T-cell (primary cell): ENCODE results near the gene TBX10. TPM values are rescaled to one million over a fixed set of nuclear protein-coding genes. Genes with fewer than 3 reads are reported as not detected.
A peak's percentile ranks its signal among the peaks of the same experiment; 100 is the strongest.
"Not testable (repeated sequence)": the region's sequence is repeated elsewhere in the genome, so short reads cannot be mapped to it uniquely, and the experiment has no call there.

Experiments used
- ATAC-seq, 4 experiments: fragments of 200-7000 bp in 3 of 4; fragments of 150-1000 bp in 1 of 4; cut with Tn5 transposase; replicated peaks in 1 of 4; 1 replicate in 3 of 4; 2 replicates in 1 of 4; pipeline ENCODE4 v1.10.0; 2021; ENCODE audit warnings: moderate library complexity in 3 of 4, mild to moderate bottlenecking in 2 of 4, moderate number of reproducible peaks in 1 of 4
- CTCF ChIA-PET, 2 donors: fragments of 300-600 bp; sonication (Branson Sonifier 250); formaldehyde crosslinking; loops; one replicate each; lab custom pipeline; 2022; ENCODE audit warnings: antibody characterized with exemption in 2 of 2; lab: Charles Lee
- POLR2A ChIA-PET, 2 donors: fragments of 300-600 bp; sonication (Branson Sonifier 250); formaldehyde crosslinking; loops; one replicate each; lab custom pipeline; 2022; ENCODE audit warnings: antibody characterized with exemption in 2 of 2; lab: Charles Lee
- DNase-seq, 35 experiments: peaks; one replicate each; pipeline versions ENCODE4 v3.0.0 to v3.0.0-alpha.2; 2013 to 2023
- H3K27ac ChIP-seq: one replicate; pipeline ENCODE4 v1.5.1; 2013; ENCODE audit warnings: low read length
- H3K27me3 ChIP-seq, 2 experiments: replicated peaks in 1 of 2; 1 replicate in 1 of 2; 2 replicates in 1 of 2; pipeline versions ENCODE4 v1.6.1 to v1.7.0; 2013; ENCODE audit warnings: low read length in 1 of 2, mixed read lengths in 1 of 2; ENCODE audit not compliant: control insufficient read depth in 2 of 2, insufficient read depth in 2 of 2; ENCODE audit errors: extremely low read depth in 1 of 2
- H3K36me3 ChIP-seq, 2 donors: 1 replicate in 1 of 2; 2 replicates in 1 of 2; pipeline versions ENCODE4 v1.6.1 to v1.7.0; 2013; ENCODE audit warnings: low read length in 1 of 2; ENCODE audit not compliant: control insufficient read depth in 2 of 2, insufficient read depth in 1 of 2; ENCODE audit errors: extremely low read depth in 1 of 2
- H3K4me1 ChIP-seq, 2 experiments: 1 replicate in 1 of 2; 2 replicates in 1 of 2; pipeline versions ENCODE4 v1.6.1 to v1.7.0; 2013; ENCODE audit warnings: low read length in 2 of 2, mixed read lengths in 1 of 2; ENCODE audit not compliant: insufficient read depth in 2 of 2, control insufficient read depth in 1 of 2; ENCODE audit errors: extremely low read depth in 1 of 2
- H3K4me3 ChIP-seq, 2 donors: 1 replicate in 1 of 2; 2 replicates in 1 of 2; pipeline versions ENCODE4 v1.5.1 to v1.7.0; 2013; ENCODE audit warnings: mild to moderate bottlenecking in 2 of 2, low read length in 1 of 2, moderate library complexity in 1 of 2; ENCODE audit not compliant: control insufficient read depth in 1 of 2; ENCODE audit errors: extremely low read depth in 1 of 2
- H3K9me3 ChIP-seq: 2 replicates; pipeline ENCODE4 v1.7.0; 2013
- H3K27ac Mint-ChIP-seq, 2 donors: one replicate each; pipeline ENCODE4 v1.8.0; 2020 to 2021; ENCODE audit warnings: mild to moderate bottlenecking in 2 of 2, mixed read lengths in 2 of 2
- H3K27me3 Mint-ChIP-seq, 2 donors: one replicate each; pipeline ENCODE4 v1.8.0; 2021 to 2022; ENCODE audit warnings: mixed read lengths in 2 of 2
- H3K36me3 Mint-ChIP-seq: one replicate; pipeline ENCODE4 v1.8.0; 2021; ENCODE audit warnings: mixed read lengths
- H3K4me1 Mint-ChIP-seq, 3 donors: one replicate each; pipeline ENCODE4 v1.8.0; 2020 to 2022; ENCODE audit warnings: mixed read lengths in 3 of 3, mild to moderate bottlenecking in 1 of 3
- H3K4me3 Mint-ChIP-seq, 3 donors: one replicate each; pipeline ENCODE4 v1.8.0; 2020 to 2022; ENCODE audit warnings: mild to moderate bottlenecking in 3 of 3, mixed read lengths in 3 of 3, moderate library complexity in 3 of 3
- H3K9me3 Mint-ChIP-seq, 3 donors: one replicate each; pipeline ENCODE4 v1.8.0; 2020 to 2022; ENCODE audit warnings: mixed read lengths in 3 of 3
- WGBS: methylation state at CpG from one replicate; pipeline ENCODE4 v1.1.5; 2013; ENCODE audit warnings: missing lambda C conversion rate; ENCODE audit not compliant: insufficient coverage; 5-methylcytosine and 5-hydroxymethylcytosine counted together
- total RNA-seq, 35 experiments: library from RNA in 6 of 35; stranded (reverse) in 6 of 35; fragments of 120-200 nt in 1 of 35; gene quantifications; one replicate each; pipeline versions ENCODE4 v1.2.1 to v1.2.4 and lab custom pipeline; 2013 to 2026

Gene TBX10
- total RNA-seq, 5 donors from 2014 or later (not counting 1 experiment from before 2014, with no cell fraction given): not detected

DNA sequence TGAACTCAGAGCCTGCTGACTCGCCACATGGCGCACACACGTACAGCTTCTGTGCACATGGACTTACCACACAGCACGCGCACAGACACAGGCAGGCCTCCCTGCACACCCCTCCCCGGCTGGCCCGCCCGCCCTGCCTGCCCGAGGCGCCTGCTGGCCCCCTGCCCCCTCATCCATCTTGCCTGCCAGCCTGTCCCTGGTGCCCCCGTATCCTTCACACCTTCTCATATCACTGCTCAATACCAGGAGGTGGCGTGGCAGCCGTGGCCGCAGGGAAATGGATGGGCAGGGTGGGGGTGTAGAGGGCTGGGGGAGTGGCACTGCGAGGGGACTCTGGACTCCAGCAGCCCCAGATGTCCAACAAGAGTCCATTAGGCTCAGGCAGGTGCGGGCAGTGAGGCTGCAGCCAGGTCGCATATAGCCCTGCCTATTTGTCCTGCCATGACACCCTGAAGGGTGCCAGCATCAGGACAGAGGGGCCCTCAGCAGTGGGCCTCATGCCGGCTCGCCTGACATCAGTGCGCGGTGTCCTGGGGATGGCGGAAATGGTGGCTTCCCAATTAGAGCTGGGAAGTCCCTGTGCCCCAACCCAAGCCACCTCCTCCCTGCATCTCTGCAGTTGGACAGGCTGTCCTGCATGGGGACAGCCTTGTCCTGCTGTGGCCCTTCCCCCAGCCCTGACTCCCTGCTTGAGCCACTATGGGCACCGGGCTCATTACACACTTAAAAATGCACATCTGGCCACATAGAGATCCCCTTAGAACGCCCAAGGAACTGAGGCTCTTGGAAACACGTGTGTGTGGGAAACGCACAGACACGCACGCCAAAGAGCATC lies 2.0 kb upstream of the TBX10 start:
- CTCF ChIA-PET: interaction anchor here in 1 of 2 donors (0.5 kb wide), 1 partner anchor 87 kb away, joined by 3 read pairs; no protein-coding TSS in a partner anchor
- no peak for DNase-seq
- Mint-ChIP-seq H3K27ac (no peak overlapping the region), H3K4me3 (no peak overlapping the region), H3K9me3 (no peaks in the 10 kb centered on the region), H3K27me3 (no peaks in the 10 kb centered on the region), H3K36me3 (no peaks in the 10 kb centered on the region), H3K4me1 (peaks cover 6 to 14% (median 9%) of the 10 kb centered on the region in 3 donors)
- H3K4me1 ChIP-seq: peaks cover 0 to 16% of the 10 kb centered on the region in 2 experiments
- H3K27ac ChIP-seq: no peak overlapping the region
- POLR2A ChIA-PET: no interaction called here
- H3K9me3 ChIP-seq: no peaks in the 10 kb centered on the region
- H3K4me3 ChIP-seq: no peak overlapping the region
- no peaks in the 10 kb centered on the region for H3K36me3 ChIP-seq
- WGBS: 93% methylated on average over 19 of the region's 28 CpGs
- no peak for ATAC-seq
- peaks cover 0 to 36% of the 10 kb centered on the region in 2 experiments for H3K27me3 ChIP-seq

- no peaks in the 10 kb centered on the region for H3K36me3 ChIP-seq
- ChIA-PET POLR2A (no interaction called here), CTCF (no interaction called here)
- ATAC-seq (no peak), DNase-seq (no peak)
- H3K4me3 Mint-ChIP-seq: no peak overlapping the region
- H3K9me3 ChIP-seq: no peaks in the 10 kb centered on the region
- no peaks in the 10 kb centered on the region for H3K9me3 Mint-ChIP-seq
- H3K36me3 Mint-ChIP-seq: no peaks in the 10 kb centered on the region
- H3K27ac Mint-ChIP-seq: no peak overlapping the region
- H3K27me3 ChIP-seq: peaks cover 0 to 32% of the 10 kb centered on the region in 2 experiments
- no peaks in the 10 kb centered on the region for H3K27me3 Mint-ChIP-seq
- no peak overlapping the region for H3K27ac ChIP-seq
- peaks cover 0 to 9% of the 10 kb centered on the region in 2 experiments for H3K4me1 ChIP-seq
- H3K4me3 ChIP-seq: no peak overlapping the region
- WGBS: 90% methylated on average over 9 of the region's 12 CpGs
- peaks cover 0 to 7% (median 2%) of the 10 kb centered on the region in 3 donors for H3K4me1 Mint-ChIP-seq
Measured at GRCh38 chr11:67640758-67641337, 1.3 kb upstream of the TBX10 start.

- H3K36me3 Mint-ChIP-seq: no peaks in the 10 kb centered on the region
- no peaks in the 10 kb centered on the region for H3K27me3 Mint-ChIP-seq
- no peaks in the 10 kb centered on the region for H3K9me3 Mint-ChIP-seq
- H3K4me1 Mint-ChIP-seq: peaks cover 0 to 4% (median 0%) of the 10 kb centered on the region in 3 donors
- 67% methylated on average over 21 of the region's 23 CpGs for WGBS
- H3K4me3 ChIP-seq: no peak overlapping the region
- no peak overlapping the region for H3K27ac ChIP-seq
- ChIA-PET CTCF (no interaction called here), POLR2A (no interaction called here)
- no peak overlapping the region for H3K4me3 Mint-ChIP-seq
- peak in 28 of 35 experiments; percentile 31 to 71 (median 48) for DNase-seq
- no peaks in the 10 kb centered on the region for H3K36me3 ChIP-seq
- H3K27ac Mint-ChIP-seq: no peak overlapping the region
- peaks cover 0 to 30% of the 10 kb centered on the region in 2 experiments for H3K27me3 ChIP-seq
- ATAC-seq: peak; percentile 72 to 89 (median 76)
- peaks cover 0 to 6% of the 10 kb centered on the region in 2 experiments for H3K4me1 ChIP-seq
- no peaks in the 10 kb centered on the region for H3K9me3 ChIP-seq
Measured at GRCh38 chr11:67640021-67640757, 626 bp upstream of the TBX10 start.

DNA sequence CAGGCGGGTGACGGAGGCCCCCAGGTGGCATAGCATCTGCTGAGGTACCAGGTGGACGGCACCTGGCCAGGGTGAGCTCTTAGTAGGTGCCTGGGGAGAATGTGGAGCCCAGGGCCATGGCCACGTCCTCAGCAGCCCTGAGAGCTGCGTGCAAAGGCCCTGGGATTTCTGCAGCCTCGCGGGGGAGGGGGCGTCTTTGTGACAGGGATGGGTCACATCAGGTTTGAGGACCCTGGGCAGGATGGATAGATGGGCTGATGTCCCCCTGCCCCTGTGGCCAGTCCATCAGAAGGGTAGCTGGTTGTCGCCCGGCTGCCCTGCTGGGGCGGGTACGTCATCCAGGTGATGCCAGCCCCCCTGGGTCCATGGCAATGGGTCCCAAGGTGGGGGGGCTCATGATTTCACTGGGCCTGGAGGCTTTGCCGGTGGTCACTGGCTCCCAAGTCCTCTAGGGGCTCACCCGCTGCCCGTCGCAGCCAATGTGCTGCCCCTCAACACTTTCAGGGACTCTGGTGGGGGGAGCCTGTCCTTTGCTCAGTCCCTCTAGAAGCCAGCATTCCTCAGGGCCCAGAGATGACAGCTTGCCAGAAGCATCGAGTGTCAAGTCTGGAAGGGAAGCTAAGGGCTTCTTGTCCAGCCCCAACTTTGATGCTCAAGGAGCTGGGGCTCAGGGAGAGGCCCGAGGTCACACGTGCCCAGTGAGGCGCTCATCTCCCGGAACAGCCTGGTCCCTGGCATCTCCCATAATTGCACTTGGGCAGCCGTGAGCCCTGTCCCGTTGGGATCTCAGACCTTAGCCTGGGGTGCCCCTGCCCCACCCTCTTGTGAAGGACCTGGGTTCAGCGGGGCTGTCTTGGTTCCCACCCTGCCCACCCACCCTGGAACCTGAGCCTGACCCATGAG lies 777 bp downstream of the TBX10 start:
- DNase-seq: no peak
- no peak for ATAC-seq
- Histone ChIP-seq H3K4me3 (no peak overlapping the region), H3K27ac (no peak overlapping the region), H3K9me3 (no peaks in the 10 kb centered on the region), H3K27me3 (peaks cover 0 to 32% of the 10 kb centered on the region in 2 experiments), H3K36me3 (no peaks in the 10 kb centered on the region), H3K4me1 (peaks cover 0 to 6% of the 10 kb centered on the region in 2 experiments)
- Mint-ChIP-seq H3K4me1 (peaks cover 0 to 1% (median 0%) of the 10 kb centered on the region in 3 donors), H3K4me3 (no peak overlapping the region), H3K9me3 (no peaks in the 10 kb centered on the region), H3K27me3 (no peaks in the 10 kb centered on the region), H3K36me3 (no peaks in the 10 kb centered on the region), H3K27ac (no peak overlapping the region)
- WGBS: 87% methylated on average over 23 of the region's 24 CpGs
- ChIA-PET POLR2A (interaction anchor here in 1 of 2 donors (0.6 kb wide), 1 partner anchor 385 kb away, joined by 3 read pairs; no protein-coding TSS in a partner anchor), CTCF (no interaction called here)

DNA sequence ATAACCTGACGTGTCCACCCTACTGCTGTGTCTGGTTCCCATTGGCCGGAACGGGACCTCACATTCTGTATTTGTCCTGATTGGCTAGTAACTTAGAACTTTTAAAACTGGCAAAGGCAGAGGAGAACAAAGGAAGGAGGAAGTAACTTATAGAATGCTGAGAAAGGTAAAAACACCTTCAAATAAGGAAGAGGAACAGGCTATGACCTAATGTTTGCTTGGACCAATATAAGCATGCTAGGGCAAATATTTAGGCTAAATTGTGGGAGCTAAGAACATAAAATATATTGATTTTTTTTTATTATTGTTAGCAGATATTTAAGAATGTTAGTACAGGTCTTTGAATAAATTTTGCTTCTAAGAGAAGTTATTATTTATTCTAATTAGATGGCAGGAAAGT lies 2.1 kb downstream of the TBX10 start:
- H3K27ac Mint-ChIP-seq, H3K36me3 ChIP-seq, H3K27me3 Mint-ChIP-seq, H3K4me3 ChIP-seq, H3K9me3 ChIP-seq, CTCF ChIA-PET, DNase-seq, ATAC-seq, H3K9me3 Mint-ChIP-seq, H3K4me1 ChIP-seq, H3K36me3 Mint-ChIP-seq, POLR2A ChIA-PET, H3K4me3 Mint-ChIP-seq, H3K4me1 Mint-ChIP-seq, H3K27ac ChIP-seq: not testable (repeated sequence)
- H3K27me3 ChIP-seq: peaks cover 0 to 38% of the 10 kb centered on the region in 2 experiments
- no CpG with 5 or more reads among the region's 3 CpGs for WGBS
